ES-I3 (cell line): ENCODE results near the gene FASTK.
A peak's percentile ranks its signal among the peaks of the same experiment; 100 is the strongest.

Source experiments
- H3K36me3 ChIP-seq: 2 replicates; pipeline ENCODE4 v1.6.1; 2013; ENCODE audit warnings: mild to moderate bottlenecking, low read length, control low read depth, moderate library complexity; ENCODE audit not compliant: insufficient read depth
- H3K4me1 ChIP-seq: 2 replicates; pipeline ENCODE4 v1.6.1; 2013; ENCODE audit warnings: mild to moderate bottlenecking, control low read depth, low read length; ENCODE audit not compliant: insufficient read depth
- H3K9ac ChIP-seq: 2 replicates; pipeline ENCODE4 v1.6.1; 2013; ENCODE audit warnings: low read depth, mild to moderate bottlenecking, low read length, moderate library complexity
- H3K9me3 ChIP-seq: 2 replicates; pipeline ENCODE4 v1.6.1; 2013; ENCODE audit warnings: mild to moderate bottlenecking, low read length, moderate library complexity; ENCODE audit not compliant: control insufficient read depth, insufficient read depth

Gene FASTK

DNA sequence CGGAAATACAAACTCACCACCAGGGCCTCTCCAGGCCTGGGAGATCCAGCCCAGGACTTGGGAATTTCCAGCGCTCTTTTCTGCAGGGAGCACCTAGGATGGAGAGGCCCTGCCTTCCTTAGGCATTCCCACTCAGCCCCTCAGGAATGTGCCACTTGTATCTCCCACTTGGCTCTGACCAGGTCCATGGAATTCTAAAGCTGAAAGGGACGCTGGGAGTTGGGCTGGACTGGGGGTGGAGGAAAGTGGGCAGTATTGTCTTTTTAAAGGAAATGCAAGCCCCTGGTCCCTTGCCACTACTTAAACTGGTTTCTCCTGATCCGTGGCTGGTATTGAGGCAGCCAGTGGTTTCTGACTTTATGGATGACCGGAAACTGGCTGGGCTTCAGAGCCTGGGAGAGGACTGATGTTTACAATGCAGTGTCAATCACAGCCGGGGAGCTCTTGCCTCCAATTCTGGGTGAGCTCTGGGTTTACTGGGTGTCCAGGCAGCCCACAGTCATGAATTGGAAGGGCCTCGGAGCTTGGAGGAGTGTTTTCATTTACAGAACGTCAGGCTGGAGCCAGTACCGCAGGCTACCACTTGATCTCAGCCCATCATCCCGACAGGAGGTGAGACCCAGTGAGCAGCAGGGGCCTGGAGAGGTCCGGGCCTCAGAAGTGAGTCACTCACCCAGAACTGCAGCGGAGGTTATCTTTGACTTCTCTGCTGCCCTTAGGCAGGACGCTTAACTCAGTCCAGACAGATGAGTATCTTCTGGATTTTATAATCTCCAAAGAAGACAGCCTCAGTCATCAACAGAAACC lies 32.9 kb upstream of the FASTK start:
- no peaks in the 10 kb centered on the region for H3K9me3 ChIP-seq
- H3K9ac ChIP-seq: no peak overlapping the region
- H3K4me1 ChIP-seq: peaks cover 14% of the 10 kb centered on the region; the same call in 1 of the 2 replicates
- H3K36me3 ChIP-seq: no peaks in the 10 kb centered on the region

DNA sequence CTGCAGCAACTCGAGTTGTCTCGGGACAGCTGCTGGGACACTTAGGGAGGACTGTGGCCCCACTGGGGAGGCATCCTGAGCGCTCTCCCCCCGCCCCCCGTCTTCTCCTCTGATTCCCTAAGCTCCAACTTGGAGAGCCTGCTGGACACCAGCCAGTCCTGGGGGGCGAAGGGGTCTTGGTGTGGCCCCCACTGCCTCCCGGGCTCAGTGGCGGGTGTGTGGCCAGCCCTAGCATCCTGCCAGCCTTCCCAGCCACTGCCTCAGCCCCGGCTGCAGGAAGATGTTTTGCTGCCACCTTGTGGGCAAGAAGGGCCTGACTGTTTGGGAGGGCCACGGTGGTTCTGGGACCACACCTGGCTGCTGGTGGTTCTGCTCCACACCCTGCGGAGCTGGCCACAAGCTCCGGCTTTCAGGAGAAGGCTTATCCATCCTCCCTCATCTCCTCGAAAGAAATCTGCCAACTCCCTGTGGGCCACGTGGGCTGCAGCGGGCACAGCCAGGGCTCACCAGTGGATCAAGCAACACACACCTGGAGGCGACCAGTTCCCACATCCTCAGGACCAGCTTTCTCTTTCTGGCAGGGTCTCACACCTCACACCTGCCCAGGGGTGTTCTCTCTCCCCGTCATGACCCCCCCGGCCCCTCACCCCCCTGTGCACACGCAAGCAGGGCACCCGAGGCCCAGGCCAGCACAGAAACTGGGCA lies 30.5 kb upstream of the FASTK start:
- no peak overlapping the region for H3K9ac ChIP-seq
- no peaks in the 10 kb centered on the region for H3K9me3 ChIP-seq
- no peaks in the 10 kb centered on the region for H3K36me3 ChIP-seq

DNA sequence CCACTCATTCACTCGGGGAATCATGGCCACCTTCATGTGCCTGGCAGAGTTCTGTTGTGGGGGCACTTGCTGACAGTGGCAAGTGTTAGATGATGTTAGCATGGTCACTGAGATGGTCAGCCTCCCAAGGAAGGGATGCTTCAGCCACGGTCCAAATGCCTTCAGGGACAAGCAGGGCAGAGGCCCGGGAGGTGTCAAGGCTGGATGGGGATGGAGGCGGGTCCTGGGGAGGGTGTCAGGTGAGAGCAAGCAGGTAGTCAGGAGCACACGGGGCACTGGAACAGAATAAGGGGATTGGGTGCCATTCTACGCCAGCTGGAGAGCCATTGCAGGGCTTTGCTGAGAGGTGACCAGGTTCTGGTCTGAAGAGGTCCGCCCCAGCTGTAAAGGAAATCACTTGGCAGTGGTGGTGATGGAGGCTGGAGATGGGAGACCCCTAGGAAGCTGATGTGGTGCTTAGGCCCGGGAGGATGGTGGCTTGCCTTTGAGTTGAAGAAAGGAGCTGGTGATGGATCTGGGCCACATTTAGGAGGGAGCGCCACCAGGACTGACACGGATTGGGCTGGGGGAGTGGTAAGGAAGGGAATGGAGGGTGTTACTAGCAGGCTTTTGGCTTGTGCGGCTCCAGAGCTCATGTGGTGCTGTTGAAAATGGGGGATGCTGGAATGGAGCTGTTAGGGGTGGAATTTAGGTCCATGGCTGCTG lies 29.8 kb upstream of the FASTK start:
- no peaks in the 10 kb centered on the region for H3K9me3 ChIP-seq
- no peaks in the 10 kb centered on the region for H3K36me3 ChIP-seq
- peaks cover 14% of the 10 kb centered on the region; the same call in 1 of the 2 replicates for H3K4me1 ChIP-seq
- no peak overlapping the region for H3K9ac ChIP-seq

More for the DNA sequence above, 30.5 kb upstream of the FASTK start:
- H3K4me1 ChIP-seq: peaks cover 14% of the 10 kb centered on the region; the same call in 1 of the 2 replicates

DNA sequence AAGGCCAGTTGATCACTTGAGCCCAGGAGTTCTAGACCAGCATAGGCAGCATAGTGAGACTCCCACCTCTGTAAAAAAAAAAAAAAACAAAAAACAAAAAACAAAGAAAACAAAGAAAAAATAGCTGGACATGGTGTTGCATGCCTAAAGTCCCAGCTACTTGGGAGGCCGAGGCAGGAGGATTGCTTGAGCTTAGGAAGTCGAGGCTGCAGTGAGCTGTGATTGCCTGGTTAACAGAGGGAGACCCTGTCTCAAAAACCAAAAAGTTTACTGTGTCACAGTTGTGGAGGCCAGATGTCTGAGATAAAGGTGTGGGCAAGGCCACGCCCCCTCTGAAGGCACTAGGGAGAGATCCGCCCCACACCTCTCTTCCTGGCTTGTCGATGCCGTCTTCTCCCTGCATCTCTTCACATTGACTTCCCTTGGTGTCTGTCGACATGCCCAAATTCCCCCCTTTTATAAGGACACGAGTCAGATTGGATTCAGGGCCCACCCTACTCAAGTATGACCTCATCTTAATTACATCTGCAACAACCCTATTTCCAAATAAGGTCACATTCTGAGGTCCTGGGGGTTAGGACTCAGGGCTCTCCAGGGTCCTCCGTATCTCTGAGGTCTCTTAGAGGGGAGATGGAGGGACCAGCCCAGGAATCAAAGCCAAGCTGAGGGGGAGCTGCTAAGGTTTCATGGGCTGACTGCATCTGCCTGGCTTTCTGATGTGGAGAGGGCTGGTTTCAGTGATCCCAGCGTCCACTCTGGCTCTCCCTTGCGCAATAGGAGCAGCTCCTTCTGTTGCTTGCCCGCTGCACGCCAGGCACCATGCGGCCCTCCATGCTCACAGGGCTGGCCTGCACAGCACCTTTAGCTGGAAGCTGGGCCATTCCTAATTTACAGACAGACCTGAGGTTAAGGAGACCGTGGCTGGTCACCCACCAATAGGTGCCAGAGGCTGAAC lies 28.8 kb upstream of the FASTK start:
- no peaks in the 10 kb centered on the region for H3K36me3 ChIP-seq
- peaks cover 21% of the 10 kb centered on the region; the same call in 1 of the 2 replicates for H3K4me1 ChIP-seq
- no peak overlapping the region for H3K9ac ChIP-seq
- H3K9me3 ChIP-seq: no peaks in the 10 kb centered on the region

DNA sequence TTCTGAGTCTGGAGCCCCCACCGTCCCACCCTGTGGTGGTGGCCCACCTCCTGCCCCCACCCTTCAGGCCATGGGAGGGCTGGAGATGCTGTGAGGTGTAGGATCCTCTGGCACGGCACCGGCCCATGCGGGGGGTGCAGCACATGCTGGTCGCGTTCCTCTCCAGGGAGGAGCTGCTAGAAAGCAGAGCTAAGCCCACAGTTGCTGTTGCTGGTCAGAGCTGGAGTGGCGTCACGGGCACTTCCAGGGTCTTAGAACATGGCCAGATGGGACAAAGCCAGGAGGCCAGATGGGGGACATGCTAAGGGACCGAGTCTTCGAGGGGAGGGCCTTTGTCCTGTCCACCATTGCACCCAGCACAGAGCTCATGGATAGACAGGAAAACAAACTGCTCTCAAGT lies 27.3 kb upstream of the FASTK start:
- H3K36me3 ChIP-seq: no peaks in the 10 kb centered on the region
- no peak overlapping the region for H3K9ac ChIP-seq
- peaks cover 21% of the 10 kb centered on the region; the same call in 1 of the 2 replicates for H3K4me1 ChIP-seq
- H3K9me3 ChIP-seq: no peaks in the 10 kb centered on the region

DNA sequence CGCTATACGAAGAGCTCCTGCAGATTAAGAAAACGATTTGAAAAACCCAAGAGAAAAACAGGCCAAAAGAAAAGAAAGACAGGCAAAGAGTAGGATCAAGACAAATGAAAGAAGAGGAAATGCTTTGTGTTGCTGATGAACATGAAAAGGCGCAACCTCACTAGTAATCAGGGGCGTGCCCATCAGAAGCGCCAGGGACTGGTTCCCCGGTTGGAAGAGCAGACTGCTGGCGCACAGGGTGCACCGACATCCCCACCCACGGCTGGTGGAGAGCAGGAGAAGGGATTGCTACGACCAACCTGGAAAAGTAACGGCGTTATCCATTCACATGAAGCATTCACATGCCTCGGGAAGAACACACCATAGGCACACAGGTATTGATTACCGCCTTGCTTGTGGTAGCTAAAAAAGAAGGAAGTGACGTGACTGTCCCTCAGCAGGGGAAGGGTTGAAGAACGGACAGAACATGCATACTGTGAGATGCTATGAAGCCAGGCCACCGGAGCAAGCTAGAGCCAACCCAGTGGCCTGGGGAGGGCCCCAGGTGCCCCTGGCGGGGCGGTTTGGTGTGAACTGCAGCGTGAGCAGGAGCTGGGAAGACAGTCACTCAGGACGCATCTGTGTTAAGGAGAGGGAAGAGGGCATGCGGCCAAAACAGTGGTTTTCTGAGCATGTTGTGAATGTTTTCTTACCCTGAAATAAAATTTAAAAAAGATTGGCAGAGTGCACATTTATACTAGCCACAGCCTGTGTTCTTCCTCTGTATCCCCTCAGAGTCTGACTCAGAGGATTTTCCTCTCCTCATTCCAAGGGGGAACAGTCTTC lies 24.0 kb upstream of the FASTK start:
- peaks cover 26% of the 10 kb centered on the region; the same call in 1 of the 2 replicates for H3K4me1 ChIP-seq
- H3K36me3 ChIP-seq: no peaks in the 10 kb centered on the region
- peak overlapping the region; percentile 55 for H3K9ac ChIP-seq
- H3K9me3 ChIP-seq: no peaks in the 10 kb centered on the region

DNA sequence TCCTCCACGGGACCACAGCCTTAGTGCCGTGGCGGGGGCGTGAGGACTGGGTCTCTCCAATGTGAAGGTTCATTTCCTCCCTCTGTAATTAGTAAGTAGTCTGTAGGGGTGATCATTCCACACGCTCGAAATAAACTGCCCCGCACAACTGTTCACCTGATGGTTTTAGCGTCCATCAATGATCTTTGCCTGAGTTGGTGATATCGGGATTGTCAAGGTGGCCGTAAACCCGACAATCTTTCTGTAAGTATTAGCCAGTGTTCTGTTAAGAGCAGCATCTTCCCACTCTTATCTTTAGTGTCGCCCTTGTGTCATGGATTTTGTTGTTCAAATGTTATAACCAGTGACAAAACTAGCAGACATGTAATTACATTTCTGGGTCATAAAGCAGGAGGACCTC lies 23.4 kb upstream of the FASTK start:
- H3K9ac ChIP-seq: peak overlapping the region; percentile 55; the same call in 1 of the 2 replicates
- no peaks in the 10 kb centered on the region for H3K9me3 ChIP-seq
- H3K36me3 ChIP-seq: no peaks in the 10 kb centered on the region
- peaks cover 29% of the 10 kb centered on the region; the same call in 1 of the 2 replicates for H3K4me1 ChIP-seq

DNA sequence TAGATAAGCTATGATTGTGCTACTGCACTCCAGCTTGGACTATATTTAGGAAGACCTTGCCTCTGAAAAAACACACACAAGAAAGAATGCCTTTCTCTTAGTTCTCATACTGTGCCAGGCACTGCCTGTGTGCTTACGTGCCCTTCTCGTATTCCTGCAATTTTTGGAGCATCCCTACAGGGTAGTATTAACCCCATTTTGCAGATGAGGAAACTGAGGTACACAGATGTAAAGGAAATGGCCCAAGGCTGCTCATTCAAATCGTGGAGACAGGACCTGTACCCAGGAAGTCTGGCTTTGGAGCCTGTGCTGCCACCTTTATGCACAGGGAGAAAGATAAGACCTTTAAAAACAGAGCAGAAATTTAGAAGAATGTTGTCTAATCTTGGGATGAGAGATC lies 22.4 kb upstream of the FASTK start:
- Histone ChIP-seq H3K9me3 (no peaks in the 10 kb centered on the region), H3K4me1 (peaks cover 29% of the 10 kb centered on the region; the same call in 1 of the 2 replicates), H3K36me3 (no peaks in the 10 kb centered on the region), H3K9ac (no peak overlapping the region; the same call in 1 of the 2 replicates)

DNA sequence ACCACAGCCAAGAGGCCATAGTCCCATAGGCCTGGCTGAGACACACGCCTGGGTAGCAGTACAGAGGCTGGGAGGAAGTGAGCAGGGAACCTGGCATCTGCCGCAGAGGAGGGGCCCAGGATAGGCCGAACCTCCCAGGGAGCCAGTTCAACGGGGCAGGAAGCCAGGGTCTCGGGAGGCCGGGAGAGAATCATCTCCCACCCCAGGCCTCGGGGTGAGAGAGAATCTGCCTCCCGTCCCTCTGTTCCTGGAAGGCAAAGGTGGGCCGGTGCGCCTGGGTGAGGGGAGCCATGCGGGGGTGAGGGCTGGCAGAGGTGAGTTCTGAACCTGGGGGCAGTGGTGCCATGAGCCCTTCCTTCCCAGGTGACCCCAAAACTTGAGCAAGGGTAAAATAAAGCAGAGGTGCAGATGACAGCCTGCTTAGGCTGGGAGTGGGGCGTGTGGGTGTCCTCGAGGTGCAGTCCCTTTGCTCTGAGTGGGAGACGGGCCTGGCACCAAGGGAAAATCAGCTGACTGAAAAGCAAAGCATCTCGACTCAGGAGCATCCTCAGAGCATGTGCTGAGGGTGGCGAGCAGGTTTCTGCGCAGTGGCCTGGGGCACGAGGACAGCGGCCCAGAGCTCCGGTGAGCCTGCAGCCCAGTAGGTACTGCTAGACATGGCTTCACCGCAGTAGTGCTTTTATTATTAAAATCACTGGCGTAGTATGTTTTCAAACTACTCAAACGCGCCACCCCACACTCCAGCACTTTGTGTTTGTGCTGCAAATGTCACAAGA lies 21.2 kb upstream of the FASTK start:
- Histone ChIP-seq H3K9ac (no peak overlapping the region), H3K9me3 (no peaks in the 10 kb centered on the region), H3K36me3 (no peaks in the 10 kb centered on the region), H3K4me1 (peaks cover 29% of the 10 kb centered on the region; the same call in 1 of the 2 replicates)

DNA sequence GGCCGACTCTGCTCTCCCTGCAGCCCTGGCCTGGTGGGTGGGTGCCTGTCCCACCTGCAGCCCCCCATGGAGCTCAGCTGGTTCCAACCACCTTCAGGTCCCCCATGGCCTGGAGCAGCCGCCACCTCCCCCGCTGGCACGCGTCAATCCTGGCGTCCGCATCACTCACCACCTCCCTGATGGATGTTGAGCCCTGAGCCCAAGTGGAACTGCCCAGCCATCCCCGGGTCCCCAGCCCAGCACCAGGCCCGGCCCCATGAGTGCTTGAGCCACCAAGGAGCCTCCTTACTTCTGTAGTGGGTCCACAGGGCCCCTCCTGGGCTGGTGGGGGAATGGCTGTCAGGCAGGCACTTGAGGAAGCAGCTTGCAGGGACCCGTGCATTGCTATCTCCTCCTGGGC lies 20.3 kb upstream of the FASTK start:
- Histone ChIP-seq H3K9ac (no peak overlapping the region), H3K4me1 (peaks cover 29% of the 10 kb centered on the region; the same call in 1 of the 2 replicates), H3K9me3 (no peaks in the 10 kb centered on the region), H3K36me3 (no peaks in the 10 kb centered on the region)

DNA sequence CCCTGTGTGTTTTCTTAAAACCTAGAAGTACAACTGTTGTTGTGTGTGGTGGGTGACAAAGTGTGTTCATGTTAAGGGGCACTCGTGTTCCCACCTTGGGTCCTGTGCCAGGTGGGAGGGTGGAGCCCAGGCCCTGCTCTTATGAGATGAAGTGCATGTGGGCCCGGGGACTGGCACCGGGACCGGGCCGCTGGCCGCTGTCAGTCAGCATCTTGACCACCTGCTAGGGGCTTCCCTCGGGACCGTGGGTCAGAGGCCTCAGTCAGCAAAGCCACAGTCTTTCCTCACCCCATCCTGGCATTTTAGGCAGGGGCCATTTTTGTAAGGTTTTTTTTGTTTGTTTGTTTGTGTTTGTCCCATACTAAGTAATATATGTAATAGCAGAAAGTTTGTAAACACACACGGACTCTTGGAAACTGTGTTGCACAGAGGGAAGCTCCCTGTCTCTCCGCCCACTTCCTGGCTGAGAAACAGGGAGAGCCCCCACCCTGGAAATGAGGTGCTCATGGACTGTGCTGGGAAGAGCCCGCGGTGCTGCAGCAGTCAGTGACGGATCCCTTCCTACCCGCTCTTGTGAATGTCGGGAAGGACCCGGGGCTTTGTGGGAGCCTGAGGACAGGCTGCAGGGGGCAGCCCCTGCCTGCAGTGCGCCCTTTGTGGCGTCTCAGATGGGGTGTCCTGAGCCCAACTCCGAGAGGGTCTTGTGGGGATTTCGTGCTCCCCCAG lies 19.0 kb upstream of the FASTK start:
- Histone ChIP-seq H3K36me3 (no peaks in the 10 kb centered on the region), H3K9ac (no peak overlapping the region), H3K4me1 (peaks cover 24% of the 10 kb centered on the region; the same call in 1 of the 2 replicates), H3K9me3 (no peaks in the 10 kb centered on the region)
